Natural killer cell (primary cell): ENCODE measurements around the gene INO80. TPM values are rescaled to one million over a fixed set of nuclear protein-coding genes. Genes with fewer than 3 reads are reported as not detected.

ENCODE experiments used
- ATAC-seq, 3 donors: fragments of 150-1000 bp in 2 of 3; fragments of 200-7000 bp in 1 of 3; cut with Tn5 transposase; 1 replicate in 1 of 3; 2 replicates in 2 of 3; pipeline ENCODE4 v1.10.0; 2021; ENCODE audit warnings: mild to moderate bottlenecking in 2 of 3, moderate library complexity in 2 of 3
- DNase-seq, 2 donors: peaks; one replicate each; pipeline versions ENCODE4 v3.0.0 to v3.0.0-alpha.2; 2013 to 2021; ENCODE audit warnings: mixed read lengths in 1 of 2
- H3K27ac ChIP-seq: one replicate; pipeline ENCODE4 v1.5.1; 2013; ENCODE audit warnings: mild to moderate bottlenecking, low read length
- H3K27me3 ChIP-seq: one replicate; pipeline ENCODE4 v1.6.1; 2013; ENCODE audit warnings: low read length; ENCODE audit not compliant: control insufficient read depth, insufficient read depth
- H3K36me3 ChIP-seq: one replicate; pipeline ENCODE4 v1.6.1; 2013; ENCODE audit warnings: low read length; ENCODE audit not compliant: control insufficient read depth, insufficient read depth
- H3K4me1 ChIP-seq: one replicate; pipeline ENCODE4 v1.6.1; 2013; ENCODE audit warnings: low read length; ENCODE audit not compliant: control insufficient read depth, insufficient read depth
- H3K4me3 ChIP-seq: one replicate; pipeline ENCODE4 v1.5.1; 2013; ENCODE audit warnings: low read length
- H3K9me3 ChIP-seq: one replicate; pipeline ENCODE4 v1.6.1; 2013; ENCODE audit warnings: low read length; ENCODE audit not compliant: control insufficient read depth, insufficient read depth
- H3K27ac Mint-ChIP-seq, 2 donors: one replicate each; pipeline ENCODE4 v1.8.0; 2022; ENCODE audit warnings: mild to moderate bottlenecking in 2 of 2, mixed read lengths in 2 of 2, moderate library complexity in 1 of 2
- H3K27me3 Mint-ChIP-seq, 2 donors: one replicate each; pipeline ENCODE4 v1.8.0; 2022; ENCODE audit warnings: low read depth in 2 of 2, mixed read lengths in 2 of 2
- H3K36me3 Mint-ChIP-seq: one replicate; pipeline ENCODE4 v1.8.0; 2022; ENCODE audit warnings: mixed read lengths
- H3K4me1 Mint-ChIP-seq, 2 donors: one replicate each; pipeline ENCODE4 v1.8.0; 2022; ENCODE audit warnings: mixed read lengths in 2 of 2
- H3K4me3 Mint-ChIP-seq: one replicate; pipeline ENCODE4 v1.8.0; 2022; ENCODE audit warnings: mild to moderate bottlenecking, moderate library complexity, mixed read lengths
- H3K9me3 Mint-ChIP-seq, 2 donors: one replicate each; pipeline ENCODE4 v1.8.0; 2022; ENCODE audit warnings: mixed read lengths in 2 of 2
- CTCF ChIP-seq: fragments of 200-600 bp; IDR thresholded peaks from one replicate; pipeline ENCODE4 v1.8.0; 2022; ENCODE audit warnings: antibody characterized with exemption
- WGBS: methylation state at CpG from one replicate; pipeline ENCODE4 v1.1.7; 2013; ENCODE audit warnings: missing lambda C conversion rate; ENCODE audit not compliant: insufficient coverage; 5-methylcytosine and 5-hydroxymethylcytosine counted together
- intact Hi-C: fragments of 100-400 bp; cut with micrococcal nuclease; formaldehyde crosslinking; loops from one replicate; pipeline ENCODE4 v1.14.2; 2022
- total RNA-seq, 4 donors: library from RNA; stranded (reverse); fragments of 120-200 nt in 1 of 4; gene quantifications; one replicate each; pipeline versions ENCODE4 v1.2.3 to v1.2.4, GENCODE V29; 2013 to 2022

INO80 gene
- total RNA-seq, 3 donors from 2014 or later (not counting 1 experiment from before 2014, with no cell fraction given): 36.4 to 45.7 (median 43.9) TPM

- Mint-ChIP-seq H3K4me3 (peak overlapping the region; percentile 83), H3K9me3 (no peaks in the 10 kb centered on the region), H3K4me1 (peaks cover 39 to 65% of the 10 kb centered on the region in 2 donors), H3K27ac (no peak overlapping the region), H3K27me3 (peaks cover 32 to 57% of the 10 kb centered on the region in 2 donors), H3K36me3 (no peaks in the 10 kb centered on the region)
- intact Hi-C loops: no loop called here
- ATAC-seq (no peak), DNase-seq (peak in 1 of 2 donors; percentile 66)
- Histone ChIP-seq H3K36me3 (no peaks in the 10 kb centered on the region), H3K27me3 (peaks cover 45% of the 10 kb centered on the region), H3K27ac (no peak overlapping the region), H3K9me3 (no peaks in the 10 kb centered on the region), H3K4me3 (no peak overlapping the region), H3K4me1 (peaks cover 61% of the 10 kb centered on the region)
- no peak for TF ChIP-seq CTCF
- 3% methylated on average over 46 of the region's 46 CpGs for WGBS
These were observed 185.4 kb downstream of the INO80 start for GRCh38 chr15:40930430-40931299.

DNA sequence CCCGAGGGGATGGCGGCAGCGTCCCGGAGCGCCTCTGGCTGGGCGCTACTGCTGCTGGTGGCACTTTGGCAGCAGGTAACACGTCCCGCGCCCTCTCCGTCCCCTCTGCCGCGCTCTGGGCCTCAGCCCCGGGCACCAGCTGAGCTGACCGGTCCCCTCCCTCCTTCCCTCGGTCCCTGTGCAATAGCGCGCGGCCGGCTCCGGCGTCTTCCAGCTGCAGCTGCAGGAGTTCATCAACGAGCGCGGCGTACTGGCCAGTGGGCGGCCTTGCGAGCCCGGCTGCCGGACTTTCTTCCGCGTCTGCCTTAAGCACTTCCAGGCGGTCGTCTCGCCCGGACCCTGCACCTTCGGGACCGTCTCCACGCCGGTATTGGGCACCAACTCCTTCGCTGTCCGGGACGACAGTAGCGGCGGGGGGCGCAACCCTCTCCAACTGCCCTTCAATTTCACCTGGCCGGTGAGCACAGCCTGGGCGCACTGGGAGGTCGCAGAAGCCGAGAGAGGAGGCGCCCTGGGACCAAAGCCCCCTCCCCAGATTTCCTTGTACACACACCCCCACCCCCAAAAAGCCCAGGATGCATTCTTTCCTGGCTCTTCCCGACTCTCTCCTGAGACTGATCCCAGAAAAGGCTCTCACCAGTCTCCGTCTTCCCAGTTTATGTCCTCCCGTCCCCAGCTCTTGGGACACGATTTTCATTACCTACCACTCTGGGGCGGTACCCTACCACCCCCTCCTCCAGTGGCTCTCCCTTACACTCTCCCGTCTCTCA is 186.2 kb downstream of the INO80 start:
- H3K36me3 Mint-ChIP-seq: no peaks in the 10 kb centered on the region
- peaks cover 32 to 63% of the 10 kb centered on the region in 2 donors for H3K27me3 Mint-ChIP-seq
- no peak for DNase-seq
- Histone ChIP-seq H3K27ac (no peak overlapping the region), H3K4me3 (no peak overlapping the region), H3K9me3 (no peaks in the 10 kb centered on the region), H3K36me3 (no peaks in the 10 kb centered on the region), H3K27me3 (peaks cover 48% of the 10 kb centered on the region), H3K4me1 (peaks cover 64% of the 10 kb centered on the region)
- peak overlapping the region; percentile 83 for H3K4me3 Mint-ChIP-seq
- peaks cover 39 to 65% of the 10 kb centered on the region in 2 donors for H3K4me1 Mint-ChIP-seq
- no peak overlapping the region for H3K27ac Mint-ChIP-seq
- ATAC-seq: no peak
- intact Hi-C loops: no loop called here
- H3K9me3 Mint-ChIP-seq: no peaks in the 10 kb centered on the region
- no peak for TF ChIP-seq CTCF
- WGBS: 3% methylated on average over 56 of the region's 56 CpGs

Other genes with a start within 250 kb of the INO80 start
- not detected for gene RHOV, start 242.0 kb downstream of the INO80 start, total RNA-seq
- gene VPS18, start 221.8 kb downstream of the INO80 start, total RNA-seq: 10 to 100 TPM; 30.8 to 35.6 (median 34.1) TPM
- gene DLL4, start 186.9 kb downstream of the INO80 start, total RNA-seq: under 1 TPM in 2 of 3 donors, not detected in 1; 0.10 to 0.16 TPM
- 1 to 10 TPM in 2 of 3 donors, not detected in 1; 1.1 to 1.7 TPM for gene CHAC1, start 162.8 kb downstream of the INO80 start, total RNA-seq
- gene EXD1, start 114.5 kb upstream of the INO80 start, total RNA-seq: not detected
- gene CHP1, start 115.0 kb upstream of the INO80 start, total RNA-seq: 10 to 100 TPM; 50.7 to 55.9 (median 51.3) TPM
- gene OIP5, start 216.3 kb upstream of the INO80 start, total RNA-seq: under 1 TPM in 2 of 3 donors, not detected in 1; 0.29 to 0.64 TPM
- gene NUSAP1, start 216.6 kb upstream of the INO80 start, total RNA-seq: 1 to 10 TPM; 5.6 to 9.4 (median 7.6) TPM